GM12891 (cell line): ENCODE results near the gene KSR1.
"Not testable (repeated sequence)": the region's sequence is repeated elsewhere in the genome, so short reads cannot be mapped to it uniquely, and the experiment has no call there.

ENCODE experiments used
- DNase-seq: peaks from one replicate; pipeline ENCODE4 v3.0.0; 2011; ENCODE audit warnings: low spot score; ENCODE audit not compliant: insufficient read length
- FAIRE-seq: peaks from 2 replicates; lab custom pipeline; 2011; peaks lifted over from hg19 to GRCh38; lab: Jason Lieb, UNC
- PAX5 ChIP-seq: IDR thresholded peaks from 2 replicates; pipeline ENCODE4 v1.6.1; 2011; ENCODE audit warnings: low read length, moderate library complexity, mild to moderate bottlenecking; ENCODE audit not compliant: insufficient read depth, severe bottlenecking
- POLR2A ChIP-seq: IDR thresholded peaks from 2 replicates; pipeline ENCODE4 v1.6.1; 2011; ENCODE audit warnings: low read depth, low read length, control low read depth
- POLR2AphosphoS5 ChIP-seq: IDR thresholded peaks from 2 replicates; pipeline ENCODE4 v1.6.1; 2011; ENCODE audit warnings: low read depth, low read length, control low read depth
- POU2F2 ChIP-seq: IDR thresholded peaks from 2 replicates; pipeline ENCODE4 v1.6.1; 2011; ENCODE audit warnings: low read depth, mild to moderate bottlenecking, control low read depth, low read length, moderate library complexity
- SPI1 ChIP-seq: IDR thresholded peaks from 2 replicates; pipeline ENCODE4 v1.6.1; 2011; ENCODE audit warnings: low read depth, low read length, control low read depth
- TAF1 ChIP-seq: IDR thresholded peaks from 2 replicates; pipeline ENCODE4 v1.6.1; 2011; ENCODE audit warnings: low read depth, low read length, control low read depth

Gene KSR1

GRCh38 chr17:27618417-27618816, 162.2 kb downstream of the KSR1 start:
- DNase-seq (no peak), FAIRE-seq (no peak)
- TF ChIP-seq TAF1 (no peak), POU2F2 (no peak), POLR2AphosphoS5 (no peak), POLR2A (no peak), PAX5 (no peak), SPI1 (no peak)

- no peak for TF ChIP-seq TAF1
- TF ChIP-seq PAX5: no peak
- no peak for TF ChIP-seq SPI1
- TF ChIP-seq POLR2A: no peak
- TF ChIP-seq POU2F2: no peak
- TF ChIP-seq POLR2AphosphoS5: no peak
- no peak for FAIRE-seq
- DNase-seq: no peak
Observed at GRCh38 chr17:27620721-27621120, 164.5 kb downstream of the KSR1 start.

GRCh38 chr17:27621536-27621935, 165.3 kb downstream of the KSR1 start:
- no peak for DNase-seq
- TF ChIP-seq PAX5 (no peak), POLR2A (no peak), SPI1 (no peak), TAF1 (no peak), POLR2AphosphoS5 (no peak), POU2F2 (no peak)
- FAIRE-seq: no peak

GRCh38 chr17:27621942-27622559, 165.8 kb downstream of the KSR1 start:
- DNase-seq (no peak), FAIRE-seq (no peak)
- TF ChIP-seq POLR2A (no peak), PAX5 (no peak), POLR2AphosphoS5 (no peak), POU2F2 (no peak), TAF1 (no peak)

- FAIRE-seq (no peak), DNase-seq (no peak)
- TF ChIP-seq PAX5: no peak
Observed at GRCh38 chr17:27622986-27623385, 166.7 kb downstream of the KSR1 start.

- FAIRE-seq: no peak
Observed at GRCh38 chr17:27623614-27624013, 167.4 kb downstream of the KSR1 start.

GRCh38 chr17:27624539-27624938, 168.3 kb downstream of the KSR1 start:
- DNase-seq: no peak
- FAIRE-seq: no peak
- TF ChIP-seq SPI1 (no peak), POLR2A (no peak), TAF1 (no peak), PAX5 (no peak), POU2F2 (no peak), POLR2AphosphoS5 (no peak)

More at GRCh38 chr17:27623614-27624013, 167.4 kb downstream of the KSR1 start:
- DNase-seq: no peak
- TF ChIP-seq TAF1: no peak
- TF ChIP-seq POU2F2: no peak
- no peak for TF ChIP-seq PAX5
- TF ChIP-seq POLR2A: no peak
- TF ChIP-seq SPI1: no peak
- TF ChIP-seq POLR2AphosphoS5: no peak

- TF ChIP-seq PAX5: no peak
- TF ChIP-seq SPI1: no peak
- TF ChIP-seq POLR2A: no peak
- TF ChIP-seq TAF1: no peak
- no peak for TF ChIP-seq POLR2AphosphoS5
- TF ChIP-seq POU2F2: no peak
- FAIRE-seq: no peak
Observed at GRCh38 chr17:27625856-27626255, 169.6 kb downstream of the KSR1 start.

GRCh38 chr17:27627514-27627913, 171.3 kb downstream of the KSR1 start:
- no peak for DNase-seq
- no peak for FAIRE-seq
- TF ChIP-seq TAF1 (no peak), POLR2AphosphoS5 (no peak), POU2F2 (no peak), SPI1 (no peak), PAX5 (no peak), POLR2A (no peak)

More at GRCh38 chr17:27625856-27626255, 169.6 kb downstream of the KSR1 start:
- no peak for DNase-seq

- TF ChIP-seq POU2F2 (no peak), SPI1 (no peak), POLR2AphosphoS5 (no peak), PAX5 (no peak), POLR2A (no peak), TAF1 (no peak)
- DNase-seq (no peak), FAIRE-seq (no peak)
Observed at GRCh38 chr17:27628376-27628775, 172.1 kb downstream of the KSR1 start.

- DNase-seq, FAIRE-seq: not testable (repeated sequence)
Observed at GRCh38 chr17:27629260-27629659, 173.0 kb downstream of the KSR1 start.
